Fibroblast of skin of abdomen (primary cell): ENCODE data around the gene GATA2.

Source experiments
- DNase-seq: peaks from one replicate; pipeline ENCODE4 v3.0.0-alpha.2; 2013

Gene GATA2

DNA sequence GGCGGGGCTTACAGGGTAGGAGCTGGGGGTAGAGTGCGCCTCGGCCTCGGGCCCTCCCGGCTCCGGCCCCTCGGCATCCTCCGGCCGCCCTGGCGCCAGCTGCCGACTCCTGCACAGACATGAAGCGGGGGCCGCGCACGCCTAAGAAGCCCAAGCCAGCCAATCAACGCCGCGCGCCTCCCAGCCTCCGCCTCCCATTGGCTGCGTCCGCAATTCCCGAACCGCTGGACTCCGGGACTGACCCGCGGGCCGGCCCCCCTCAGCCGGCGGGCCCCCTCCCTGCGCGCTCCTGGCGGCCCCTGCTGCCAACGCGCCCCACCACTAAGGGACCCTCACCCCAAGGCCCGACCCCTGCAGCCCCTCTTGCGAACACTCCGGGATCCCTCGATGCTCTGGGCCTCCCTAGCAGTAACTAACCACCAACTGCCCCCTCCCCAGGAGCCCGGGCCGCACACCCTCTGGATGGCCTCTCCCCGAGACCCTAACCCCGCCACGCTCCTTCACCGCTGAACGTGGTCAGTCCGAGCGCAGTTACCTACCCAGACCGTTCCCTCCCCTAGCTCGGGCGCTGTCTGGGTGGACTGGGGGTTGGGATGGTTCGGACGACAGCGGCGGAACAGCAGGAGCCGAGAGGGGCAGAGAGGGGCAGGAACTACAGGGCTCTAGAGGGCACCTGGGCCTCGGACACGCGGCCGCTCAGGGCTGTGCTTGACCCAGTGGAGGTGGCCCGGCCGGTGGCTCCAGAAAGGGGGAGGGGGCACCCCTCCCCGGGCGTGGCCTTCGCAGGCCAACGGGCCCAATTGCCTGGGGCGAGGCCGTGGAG, 5.0 kb downstream of the GATA2 start:
- DNase-seq: peak; percentile 85

GRCh38 chr3:128487538-128487812, 5.5 kb downstream of the GATA2 start:
- no peak for DNase-seq

GRCh38 chr3:128486681-128487537, 6.1 kb downstream of the GATA2 start:
- DNase-seq: peak; percentile 32

GRCh38 chr3:128486205-128486628, 6.8 kb downstream of the GATA2 start:
- DNase-seq: no peak

DNA sequence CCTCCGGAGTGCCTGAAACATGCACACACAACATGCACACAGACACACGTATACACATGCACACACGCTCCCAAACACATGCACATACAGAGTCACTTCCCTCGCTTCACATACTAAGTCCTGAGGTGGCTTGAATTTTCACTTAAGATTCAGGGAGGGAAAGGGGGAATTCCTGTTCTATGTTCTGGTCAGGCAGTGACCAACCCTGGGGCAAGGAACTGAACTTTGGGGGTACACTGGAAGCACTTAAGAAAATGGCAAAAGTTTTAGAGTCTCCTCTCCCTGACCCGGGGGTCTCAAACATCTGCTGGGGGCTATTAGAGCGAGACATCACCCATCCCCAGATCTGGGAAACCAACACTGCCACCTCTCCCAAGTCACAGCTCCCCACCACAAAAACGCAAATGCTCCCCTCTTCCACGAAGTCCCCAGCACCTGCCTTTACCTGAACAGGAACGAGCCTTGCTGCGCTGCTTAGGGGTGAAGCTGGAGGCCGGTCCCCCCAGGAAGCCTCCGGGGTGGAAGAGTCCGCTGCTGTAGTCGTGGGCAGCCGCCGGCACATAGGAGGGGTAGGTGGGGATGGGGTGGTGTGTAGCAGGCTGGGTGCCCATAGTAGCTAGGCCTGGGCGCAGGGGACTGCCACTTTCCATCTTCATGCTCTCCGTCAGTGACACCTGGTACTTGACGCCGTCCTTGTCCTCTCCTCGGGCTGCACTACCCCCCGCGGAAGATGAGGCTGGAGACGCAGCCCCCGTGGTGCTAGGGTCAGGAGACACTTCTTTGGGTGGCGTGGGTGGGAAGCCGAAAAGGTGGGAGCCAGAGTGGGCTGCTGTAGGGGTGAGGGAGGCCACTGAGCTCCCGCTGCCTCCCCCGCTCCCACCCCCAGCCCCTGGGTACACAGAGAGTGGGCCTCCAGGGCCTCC, 7.5 kb downstream of the GATA2 start:
- no peak for DNase-seq

- no peak for DNase-seq
Measured at GRCh38 chr3:128484404-128485281, 8.4 kb downstream of the GATA2 start.

DNA sequence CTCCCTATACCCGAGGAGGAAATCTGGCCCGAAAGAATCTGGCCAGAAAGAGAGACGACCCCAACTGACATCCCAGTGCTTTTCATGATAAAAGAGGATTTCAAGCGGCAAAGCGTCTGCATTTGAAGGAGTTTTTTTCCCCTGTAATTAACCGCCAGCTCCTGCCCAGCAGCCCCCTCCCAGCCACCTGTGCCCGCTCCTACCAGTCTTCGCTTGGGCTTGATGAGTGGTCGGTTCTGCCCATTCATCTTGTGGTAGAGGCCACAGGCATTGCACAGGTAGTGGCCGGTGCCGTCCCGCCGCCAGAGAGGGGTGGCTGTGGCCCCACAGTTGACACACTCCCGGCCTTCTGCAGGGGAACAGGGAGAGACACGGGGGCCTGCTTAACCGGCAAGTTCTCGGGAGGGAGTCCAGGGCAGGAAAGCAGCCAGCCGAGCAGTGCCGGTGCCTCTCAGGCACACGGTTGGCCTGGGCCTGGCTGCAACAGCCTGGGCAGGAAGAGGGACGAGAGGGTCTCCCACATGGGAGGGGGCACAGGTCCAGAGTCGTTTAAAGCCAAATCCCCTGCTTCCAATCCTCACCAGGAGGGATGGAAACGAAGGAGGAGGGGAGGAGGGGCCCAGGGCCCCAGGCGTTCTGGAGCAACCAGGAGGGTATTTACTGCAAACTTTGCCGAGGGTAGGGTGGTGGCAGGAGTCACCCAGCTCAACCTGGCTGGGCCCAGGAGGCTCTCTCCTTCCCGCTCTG, 9.2 kb downstream of the GATA2 start:
- DNase-seq: no peak

- DNase-seq: peak; percentile 79
Measured at GRCh38 chr3:128482666-128483656, 10.0 kb downstream of the GATA2 start.

DNA sequence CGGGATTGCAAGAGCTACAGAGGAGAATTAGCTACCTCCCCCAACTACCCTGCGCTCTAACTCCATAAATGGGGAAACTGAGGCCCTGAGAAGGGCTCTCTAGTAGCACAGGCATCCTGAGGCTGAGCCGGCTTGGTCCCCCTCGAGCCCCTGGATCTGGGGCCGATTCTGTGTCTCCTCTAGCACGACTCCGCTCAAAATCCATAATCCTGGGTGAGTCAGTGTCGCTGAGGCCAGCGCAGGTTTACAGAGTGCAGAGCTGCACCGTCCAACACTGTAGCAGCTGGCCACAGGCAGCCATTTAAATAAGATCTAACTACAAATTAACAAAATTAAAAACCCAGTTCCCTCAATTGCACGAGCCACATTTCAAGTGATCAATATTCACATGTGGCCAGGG, 10.8 kb downstream of the GATA2 start:
- peak; percentile 22 for DNase-seq

- DNase-seq: no peak
Measured at GRCh38 chr3:128481438-128481942, 11.5 kb downstream of the GATA2 start.

DNA sequence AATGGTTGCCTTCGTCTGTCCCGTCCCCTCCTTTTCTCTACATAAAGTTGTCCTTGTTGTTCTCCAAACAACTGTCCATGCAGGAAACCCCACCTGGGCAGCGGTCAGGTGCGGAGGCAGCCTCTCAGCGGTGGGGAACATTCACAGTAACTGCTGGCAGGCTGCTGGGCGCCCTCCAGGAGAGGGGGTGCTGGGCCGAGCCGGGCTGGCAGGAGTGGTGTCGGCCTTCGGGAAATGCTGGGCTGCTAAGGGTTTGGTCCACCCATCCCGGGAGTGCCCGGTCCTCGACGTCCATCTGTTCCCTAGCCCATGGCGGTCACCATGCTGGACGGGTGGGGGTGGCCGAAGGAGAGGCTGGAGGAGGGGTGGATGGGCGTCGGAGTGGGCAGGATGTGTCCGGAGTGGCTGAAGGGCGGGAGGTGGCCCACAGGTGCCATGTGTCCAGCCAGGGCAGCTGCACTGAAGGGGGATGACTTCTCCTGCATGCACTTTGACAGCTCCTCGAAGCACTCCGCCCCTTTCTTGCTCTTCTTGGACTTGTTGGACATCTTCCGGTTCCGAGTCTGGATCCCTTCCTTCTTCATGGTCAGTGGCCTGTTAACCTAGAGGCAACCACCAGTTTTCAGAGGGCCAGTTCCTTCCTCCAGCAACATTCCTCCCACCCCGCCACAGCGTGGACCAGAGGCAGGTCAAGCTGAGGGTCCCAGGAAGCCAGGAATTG, 12.1 kb downstream of the GATA2 start:
- DNase-seq: no peak

DNA sequence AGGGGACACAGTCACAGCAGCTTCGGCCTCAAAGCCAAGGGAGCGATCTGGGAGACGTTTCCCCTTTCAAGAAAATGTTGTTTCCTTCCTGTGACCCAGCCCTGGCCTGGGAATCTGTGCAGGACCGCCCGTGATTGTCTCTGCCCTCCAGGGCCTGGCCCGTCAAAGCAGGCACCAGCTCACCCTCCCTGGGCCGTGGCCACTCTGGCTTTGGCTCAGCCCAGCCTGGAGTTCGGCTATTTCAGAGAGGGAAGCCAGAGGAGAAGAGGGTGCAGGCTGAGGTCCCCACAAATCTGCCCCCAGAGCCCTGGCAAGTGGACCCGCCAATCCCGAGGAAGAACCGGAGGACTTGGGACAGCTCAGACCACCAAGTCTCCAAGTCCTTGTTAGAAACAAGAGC, 12.7 kb downstream of the GATA2 start:
- DNase-seq: no peak

- DNase-seq: no peak
Measured at GRCh38 chr3:128479558-128480086, 13.4 kb downstream of the GATA2 start.

GRCh38 chr3:128478576-128479506, 14.2 kb downstream of the GATA2 start:
- no peak for DNase-seq

DNA sequence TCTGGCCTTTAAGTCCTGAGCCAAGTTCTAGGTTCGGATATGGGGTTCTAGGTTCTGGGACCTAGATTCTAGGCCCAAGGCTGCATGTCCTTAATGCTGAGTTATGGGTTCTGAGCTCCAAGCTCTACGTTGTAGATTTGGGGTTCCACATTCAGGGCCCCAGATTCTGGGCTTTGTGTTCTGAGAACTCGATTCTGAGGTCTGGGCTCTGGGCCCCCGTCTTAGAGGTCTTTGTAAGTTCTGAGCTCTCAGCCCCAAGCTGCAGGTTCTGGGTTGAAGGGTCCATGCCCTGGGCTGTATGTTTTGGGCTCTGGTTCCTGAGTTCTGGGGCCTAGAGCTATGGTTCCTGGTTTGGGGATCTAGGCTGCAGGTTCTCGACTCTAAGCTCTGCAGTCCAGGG, 16.3 kb downstream of the GATA2 start:
- no peak for DNase-seq

- DNase-seq: no peak
Measured at GRCh38 chr3:128475355-128475754, 17.6 kb downstream of the GATA2 start.

DNA sequence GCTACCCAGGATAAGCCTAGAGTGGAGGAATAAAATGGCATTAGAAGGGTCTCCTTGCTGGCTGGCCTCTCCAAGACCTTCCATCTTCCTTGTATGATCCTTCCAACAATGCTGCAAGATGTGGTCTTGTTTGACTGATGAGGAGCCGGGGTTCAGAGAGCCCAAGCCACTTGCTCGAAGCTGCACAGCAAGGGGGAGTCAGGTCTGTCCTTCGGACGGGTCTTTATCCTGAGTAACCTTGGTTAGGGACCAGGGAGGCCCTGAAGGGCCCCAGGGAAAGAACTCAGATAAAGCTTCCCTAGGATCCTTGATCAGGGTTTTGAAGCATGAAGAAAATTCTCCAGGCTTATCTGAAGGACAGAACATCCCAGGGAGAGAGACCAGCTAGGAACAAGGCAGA, 19.3 kb downstream of the GATA2 start:
- no peak for DNase-seq

DNA sequence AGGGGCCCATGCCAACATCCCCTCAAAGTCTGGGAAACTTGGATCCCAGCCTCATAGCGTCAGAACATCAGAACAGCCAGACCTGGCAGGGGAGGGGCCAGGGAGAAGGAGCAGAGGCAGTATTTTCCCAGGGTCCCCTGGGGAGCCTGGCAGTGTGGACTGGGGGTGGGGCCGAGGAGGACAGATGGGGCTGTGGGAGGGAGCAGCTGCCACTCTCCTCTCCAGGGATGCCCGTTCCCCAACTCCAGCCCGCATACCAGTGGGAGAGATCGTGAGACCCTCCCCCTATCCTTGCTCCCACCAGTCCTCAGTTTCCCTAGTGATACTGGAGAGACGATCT, 19.9 kb downstream of the GATA2 start:
- DNase-seq: no peak
